ENCODE results near the gene B3GALT2. TPM values are rescaled to one million over a fixed set of nuclear protein-coding genes. Genes with fewer than 3 reads are reported as not detected.
A peak's percentile ranks its signal among the peaks of the same experiment; 100 is the strongest.

B3GALT2 gene
- total and polyA plus RNA-seq, 2 of the 4 experiments (the other 2 are of a cell fraction), result 1.8 to 4.5 TPM

DNA sequence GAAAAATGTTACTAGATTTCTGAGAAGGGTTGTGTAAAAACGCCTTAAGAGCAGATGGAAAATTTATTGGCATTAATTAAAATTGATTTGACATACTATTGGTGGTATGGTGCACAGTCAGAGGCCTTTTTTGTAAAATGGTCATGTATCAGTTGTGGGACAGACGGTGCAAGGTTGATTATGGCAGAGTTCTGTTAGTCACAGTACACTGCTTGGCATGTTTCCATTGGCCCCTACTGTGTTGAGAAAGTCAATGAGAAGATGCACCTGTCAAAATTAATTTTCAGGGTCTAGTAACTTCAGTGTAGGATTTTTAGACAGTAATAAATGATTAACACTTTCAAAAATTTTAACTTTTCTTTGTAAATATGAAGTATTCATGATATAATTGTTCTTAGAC lies 4.4 kb downstream of the B3GALT2 start:
- H3K79me1 ChIP-seq (ENCODE audit: low read depth in 1 of 2, low read length in 2 of 2), result peaks cover 6 to 37% of the 10 kb centered on the region in 2 experiments; a peak in 3 of 4 replicates
- intact Hi-C loops (cut with micrococcal nuclease), result loop anchor here (2.0 to 10.0 kb wide), 4 partner anchors 155 to 963 kb away; no protein-coding TSS in a partner anchor
- H2AK5ac ChIP-seq (ENCODE audit: low read depth, low read length), result no peak overlapping the region; the same call in 1 of the 2 replicates
- ATAC-seq (ENCODE audit: low read depth), result no peak
- no peaks in the 10 kb centered on the region for H3K9me3 ChIP-seq (ENCODE audit: control insufficient read depth, insufficient read depth, low read length)
- no peak overlapping the region for H2AK9ac ChIP-seq (replicated peaks; ENCODE audit: low read depth, low read length, poor library complexity)
- H3K56ac ChIP-seq (ENCODE audit: extremely low read depth, insufficient read depth, low read length), result no peak overlapping the region
- H4K91ac ChIP-seq (ENCODE audit: insufficient read depth, low read depth, low read length), result no peak overlapping the region
- H3K36me3 ChIP-seq (ENCODE audit: control insufficient read depth, insufficient read depth, low read length), result no peaks in the 10 kb centered on the region
- peak overlapping the region; percentile 41; the same call in 1 of the 2 replicates for H3K4me2 ChIP-seq (ENCODE audit: low read depth, low read length)
- peaks cover 6% of the 10 kb centered on the region; the same call in 1 of the 2 replicates for H3K4me1 ChIP-seq (ENCODE audit: control insufficient read depth, insufficient read depth, low read length)
- H2AFZ ChIP-seq (replicated peaks; ENCODE audit: low read length, poor library complexity), result no peak overlapping the region
- TF ChIP-seq FOS (IDR thresholded peaks at IDR 0.05; ENCODE audit: low read depth, low read length) (no peak), RFX5 (IDR thresholded peaks at IDR 0.05; ENCODE audit: low read depth, low read length) (no peak), RAD21 (IDR thresholded peaks at IDR 0.05; ENCODE audit: low read length) (no peak)
- H2BK15ac ChIP-seq (ENCODE audit: low read depth, low read length), result no peak overlapping the region
- no peak overlapping the region for H3K18ac ChIP-seq (ENCODE audit: low read depth, low read length)
- ChIA-PET CTCF (no interaction called here), POLR2A (ENCODE audit: unreplicated experiment) (no interaction called here)
- WGBS, 2 experiments (ENCODE audit: extremely low coverage in 2 of 2, insufficient read length in 1 of 2), result 58 to 100% methylated on average over 1 to 2 of the region's 2 CpGs
- H2BK120ac ChIP-seq (ENCODE audit: low read depth, low read length), result no peak overlapping the region
- no peak overlapping the region for H2BK20ac ChIP-seq (ENCODE audit: low read depth, low read length)
- no TSS peak for BruUV-seq (replicated peaks)
- H3K4me3 ChIP-seq (ENCODE audit: insufficient read depth, low read depth, low read length), result no peak overlapping the region
- DNase-seq, result peak; percentile 23
- H3K9me1 ChIP-seq (ENCODE audit: insufficient read depth, low read length), result no peaks in the 10 kb centered on the region
- in situ Hi-C loops (cut with MboI; ENCODE audit: low sequenced_read_pairs), result loop anchor here (25.0 kb wide), 2 partner anchors 380 to 1105 kb away; no protein-coding TSS in a partner anchor
- no peak overlapping the region for H4K8ac ChIP-seq (ENCODE audit: low read depth in 2 of 2, low read length in 2 of 2)
- no peak overlapping the region for H3K27ac ChIP-seq (ENCODE audit: insufficient read depth, low read length)
- H3K23ac ChIP-seq (ENCODE audit: low read depth, low read length), result no peak overlapping the region
- dilution Hi-C loops (cut with HindIII; ENCODE audit: low sequenced_read_pairs, unreplicated experiment), result no loop called here
- no peak overlapping the region for H4K5ac ChIP-seq (ENCODE audit: low read depth, low read length)
- H2BK5ac ChIP-seq (ENCODE audit: low read depth, low read length, poor library complexity, severe bottlenecking), result no peak overlapping the region
- no peak overlapping the region for H3K4ac ChIP-seq (ENCODE audit: low read depth, low read length)
- H3K9ac ChIP-seq (ENCODE audit: low read depth, low read length), result no peak overlapping the region
- peaks cover 7% of the 10 kb centered on the region; the same call in 1 of the 2 replicates for H4K20me1 ChIP-seq (ENCODE audit: insufficient read depth, low read length)
- H3K27me3 ChIP-seq (ENCODE audit: control insufficient read depth, insufficient read depth, low read length), result no peaks in the 10 kb centered on the region
- H3K14ac ChIP-seq (replicated peaks; ENCODE audit: low read depth, low read length), result no peak overlapping the region
